ENCODE data around the gene CERS2.

Gene CERS2

DNA sequence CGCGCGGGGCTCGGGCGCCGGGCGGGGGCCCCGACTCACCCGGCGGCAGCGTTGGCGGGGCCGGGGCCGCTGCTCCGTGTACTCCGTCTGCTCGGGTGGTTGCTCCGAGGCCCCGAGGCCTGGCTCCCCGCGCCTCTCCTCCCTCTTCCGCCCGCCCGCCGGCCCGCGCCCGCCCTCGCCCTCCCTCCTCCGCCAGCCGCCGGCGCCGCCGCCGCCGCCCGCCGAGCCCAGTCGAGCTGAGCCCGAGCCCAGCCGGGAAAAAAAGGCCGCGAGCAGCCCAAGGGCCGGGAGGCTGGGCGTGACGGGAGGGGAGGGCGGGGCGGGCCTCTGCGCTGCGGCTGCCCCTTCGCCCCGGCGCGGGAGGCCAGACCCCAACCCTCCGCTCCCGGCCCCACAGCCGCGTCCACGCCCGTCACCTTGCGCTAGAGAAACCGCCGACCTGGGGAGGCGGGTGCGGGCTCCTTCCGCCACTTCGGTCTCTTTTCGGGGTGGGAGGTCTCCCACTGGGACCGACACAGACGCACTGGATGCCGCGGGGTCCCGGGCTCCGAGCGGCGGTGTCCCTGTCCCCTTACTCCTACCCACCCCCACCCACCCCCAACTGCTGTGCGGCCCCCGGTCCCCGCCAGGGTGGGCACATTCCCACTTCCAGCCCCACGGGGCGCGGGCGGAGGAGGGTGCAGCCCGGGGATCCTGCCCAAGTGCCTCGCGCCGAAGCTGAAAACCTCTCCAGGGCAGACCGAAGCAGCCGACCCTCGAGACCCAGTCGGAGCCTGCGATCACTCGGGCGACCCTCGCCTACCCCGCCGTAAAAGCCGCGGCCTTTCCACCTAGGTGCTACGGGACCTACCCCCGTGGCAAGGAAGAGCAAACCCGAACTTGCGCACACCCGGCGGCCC, at the start of gene CERS2:
TSS of gene CERS2 (minus strand) at position 256 of the 899 bp plus-strand sequence. CDS start 5,745 bp downstream, outside the sequence.
- peak; percentile 21 for DNase-seq

- no peak for DNase-seq
Observed at GRCh38 chr1:151013518-151013917, 38.9 kb upstream of the CERS2 start.

- no peak for DNase-seq
Observed at GRCh38 chr1:151012684-151013471, 38.2 kb upstream of the CERS2 start.

GRCh38 chr1:151011154-151011850, 36.7 kb upstream of the CERS2 start:
- no peak for DNase-seq

GRCh38 chr1:151010346-151010726, 35.7 kb upstream of the CERS2 start:
- no peak for DNase-seq

DNA sequence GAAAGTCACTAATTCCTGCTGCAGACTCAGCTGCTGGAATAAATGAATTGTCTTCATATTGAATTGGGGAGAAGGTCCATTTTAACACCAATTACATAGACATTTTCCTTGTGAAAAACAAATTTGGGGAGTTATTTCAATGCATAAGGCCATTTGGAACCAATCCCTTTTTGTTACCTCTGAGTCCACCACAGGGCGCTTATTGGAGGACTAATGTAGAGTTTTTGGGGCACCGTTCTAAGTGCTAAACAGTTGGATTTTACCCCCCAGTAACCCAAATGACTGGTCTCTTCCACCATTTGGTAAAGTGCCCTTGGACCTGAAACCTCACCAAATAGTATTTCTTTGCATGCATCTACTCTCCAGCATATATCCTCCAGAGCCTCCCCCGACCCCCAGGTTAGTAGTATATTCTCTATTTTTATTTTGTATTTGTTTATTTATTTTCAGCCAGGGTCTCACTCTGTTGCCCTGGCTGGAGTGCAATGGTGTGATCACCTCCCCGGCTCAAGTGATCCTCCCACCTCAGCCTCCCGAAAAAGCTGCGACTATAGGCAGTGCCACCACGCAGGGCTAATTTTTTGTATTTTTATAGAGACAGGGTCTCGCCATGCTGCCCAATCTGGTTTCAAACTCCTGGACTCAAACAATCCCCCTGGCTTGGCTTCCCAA, 35.2 kb upstream of the CERS2 start:
- no peak for DNase-seq

- no peak for DNase-seq
Observed at GRCh38 chr1:151009206-151009587, 34.6 kb upstream of the CERS2 start.

DNA sequence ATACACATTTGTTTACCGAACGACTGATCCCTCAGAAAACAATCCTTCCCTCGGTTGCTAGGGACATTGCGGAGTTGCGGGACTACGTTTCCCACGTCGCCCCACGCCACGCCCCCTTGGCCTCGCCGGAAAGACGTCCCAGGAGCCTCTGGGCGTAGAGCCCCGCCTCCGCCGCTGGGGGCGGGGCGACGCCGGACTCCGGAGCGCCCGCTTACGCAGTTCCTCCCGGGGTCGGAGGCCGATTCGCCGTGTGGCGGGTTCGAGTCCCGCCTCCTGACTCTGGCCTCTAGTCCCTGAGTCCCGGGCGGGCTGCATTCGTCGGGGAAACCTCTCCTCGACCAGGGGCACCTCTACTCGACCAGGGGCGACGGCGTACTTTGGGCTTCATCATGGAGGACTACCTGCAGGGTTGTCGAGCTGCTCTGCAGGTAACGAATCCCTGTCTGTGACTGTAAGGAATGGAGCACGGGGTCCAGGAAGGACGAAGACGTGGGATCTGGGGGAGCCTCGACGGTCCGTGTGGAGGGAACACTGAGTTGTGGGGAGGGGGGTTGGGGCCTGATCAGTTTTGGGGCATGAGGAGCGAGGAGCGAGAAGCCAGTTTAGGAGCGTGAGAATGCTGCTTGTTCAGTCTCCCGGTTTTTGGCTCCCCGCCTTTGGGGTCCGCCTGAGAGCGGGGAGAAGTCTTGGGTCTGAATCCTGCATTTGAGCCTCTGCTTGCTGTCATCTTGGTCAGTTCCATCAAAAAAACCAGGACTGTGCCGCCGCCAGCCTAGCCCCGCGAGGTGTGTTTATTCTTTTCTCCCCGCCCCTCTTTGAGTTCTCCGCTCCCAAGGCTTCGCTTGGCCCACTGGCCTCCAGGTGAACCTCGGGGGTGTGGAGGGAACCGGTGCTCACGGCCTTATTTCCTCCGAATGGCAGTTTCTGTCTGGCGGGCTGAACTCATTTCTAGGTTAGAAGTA, 33.9 kb upstream of the CERS2 start, which contains the start of gene PRUNE1:
TSS of gene PRUNE1 (plus strand) at position 206 of the 962 bp plus-strand sequence. CDS start at position 390, 184 bp downstream.
- peak; percentile 89 for DNase-seq

DNA sequence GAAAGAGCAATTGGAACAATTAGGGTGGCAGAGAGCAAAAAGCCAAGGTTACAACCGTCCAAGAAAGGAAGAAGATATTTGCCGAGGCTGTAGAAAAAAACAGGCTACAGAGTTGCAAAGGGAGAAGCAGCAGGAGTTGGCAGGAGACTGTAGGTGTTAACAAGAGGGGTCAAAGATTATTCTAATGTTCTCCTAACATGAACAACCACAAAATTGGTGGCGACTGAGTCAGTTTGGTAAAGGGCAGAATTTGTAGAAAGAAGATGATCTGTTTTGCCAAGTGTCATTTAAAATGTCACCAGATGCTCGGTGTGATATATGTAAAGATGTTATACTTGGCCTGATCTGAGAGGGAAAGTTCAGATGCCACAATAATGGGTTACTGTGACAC, 33.2 kb upstream of the CERS2 start:
- DNase-seq: no peak

DNA sequence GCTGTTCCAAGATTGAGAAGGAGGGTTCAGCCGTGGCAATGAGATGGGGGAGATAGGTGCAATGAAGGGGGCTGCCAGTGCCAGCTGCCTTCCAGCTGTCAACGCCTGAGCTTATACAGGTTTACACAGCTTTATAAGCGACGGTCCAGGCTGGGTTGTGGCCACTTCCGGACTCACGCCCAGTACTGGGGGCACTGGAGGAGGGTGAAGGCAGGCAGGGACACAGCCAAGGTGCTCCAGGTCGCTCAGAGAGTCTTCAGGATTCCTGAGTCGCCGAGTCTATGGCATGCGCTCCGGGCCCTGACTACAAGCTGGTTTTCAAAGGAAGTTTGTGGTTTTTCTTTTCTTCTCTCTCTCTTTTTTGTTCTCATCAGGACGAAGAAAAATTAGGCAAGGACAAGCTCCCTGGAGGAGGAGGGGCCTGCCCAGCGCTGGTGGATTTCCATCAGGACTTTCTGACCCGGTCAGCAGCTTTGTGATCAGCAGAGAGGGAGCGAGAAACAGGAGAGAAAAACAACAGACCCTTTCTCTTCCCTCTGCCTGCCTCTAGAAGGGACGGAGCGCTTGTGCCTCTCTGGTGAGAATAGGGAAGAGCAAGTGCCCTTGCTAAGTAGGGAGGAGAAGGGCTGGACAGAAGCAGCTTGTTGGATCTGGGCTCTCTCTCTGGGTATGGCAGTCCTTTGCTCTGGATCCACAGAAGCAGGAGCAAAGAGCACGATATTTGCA, 31.9 kb upstream of the CERS2 start, which contains the start of gene MINDY1:
TSS of gene MINDY1 (minus strand) at position 576 of the 726 bp plus-strand sequence. CDS start 4,285 bp downstream, outside the sequence.
- peak; percentile 65 for DNase-seq

DNA sequence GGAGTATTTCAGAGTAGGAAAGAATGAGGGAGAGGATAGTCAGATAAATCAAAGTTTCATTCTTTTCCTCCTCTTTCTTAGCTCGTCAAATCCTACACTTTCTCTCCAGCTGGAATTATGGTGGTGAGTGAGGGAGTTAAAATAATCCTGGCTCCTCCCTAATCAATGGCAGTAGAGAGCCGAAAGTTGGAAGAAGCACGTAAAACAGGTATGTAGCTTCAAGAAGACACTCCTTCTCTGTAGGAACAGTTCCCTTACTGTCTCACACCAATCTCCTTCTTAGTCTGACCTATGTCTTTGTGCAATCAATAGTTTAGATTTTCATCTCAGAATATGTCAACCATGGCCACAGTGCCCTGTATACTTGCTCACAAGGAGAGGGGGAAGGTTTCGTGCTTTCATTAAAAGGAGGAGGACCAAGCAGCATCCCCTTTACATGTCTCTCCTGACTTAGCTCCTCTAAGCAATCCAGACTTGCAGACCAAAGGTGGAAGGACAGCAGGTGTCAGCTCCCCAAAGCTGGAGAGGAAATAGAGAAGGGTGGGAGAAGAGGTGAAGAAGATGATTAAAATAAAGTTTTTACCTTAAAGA, 31.2 kb upstream of the CERS2 start:
- DNase-seq: no peak

- DNase-seq: no peak
Observed at GRCh38 chr1:151003180-151003579, 28.5 kb upstream of the CERS2 start.

- no peak for DNase-seq
Observed at GRCh38 chr1:151002611-151003010, 28.0 kb upstream of the CERS2 start.

- no peak for DNase-seq
Observed at GRCh38 chr1:151002051-151002450, 27.4 kb upstream of the CERS2 start.

DNA sequence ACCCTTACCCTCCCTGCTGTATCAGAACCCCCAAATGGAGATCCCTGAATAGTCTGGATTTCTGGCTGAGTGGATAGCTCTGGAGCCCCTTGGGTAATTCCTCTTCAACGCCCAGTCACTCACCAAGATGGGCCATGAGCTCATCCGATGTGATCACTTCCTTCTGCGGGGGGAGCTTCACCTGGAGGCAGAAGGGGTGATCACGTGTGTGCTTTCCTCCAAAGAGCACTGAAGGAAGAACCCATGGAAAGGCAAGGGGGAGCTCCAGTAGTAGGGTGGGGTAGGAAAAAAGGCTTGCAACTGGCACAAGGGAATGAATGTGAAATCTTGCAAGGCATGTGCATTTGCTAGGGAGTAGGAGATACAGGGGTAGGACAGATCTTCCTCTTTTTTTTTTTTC, 27.0 kb upstream of the CERS2 start:
- DNase-seq: no peak

DNA sequence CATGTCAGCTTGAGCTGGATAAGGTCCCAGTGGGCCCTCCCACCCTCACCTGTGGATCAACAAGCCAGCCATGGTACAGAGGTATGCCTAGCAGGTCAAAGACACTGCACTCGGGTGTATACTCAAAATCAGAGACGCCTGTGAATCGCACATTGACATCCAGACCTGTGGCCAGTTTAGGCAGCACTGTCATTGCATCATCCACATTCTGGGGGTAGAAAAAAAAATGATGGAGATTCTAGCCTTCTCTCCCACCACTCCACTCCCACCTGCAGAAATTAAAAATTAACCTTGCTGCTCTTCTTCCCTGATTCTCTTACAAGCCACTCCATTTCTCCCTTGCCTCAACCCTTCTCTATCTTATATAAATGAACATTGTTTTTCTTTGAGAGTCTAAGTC, 25.8 kb upstream of the CERS2 start:
- no peak for DNase-seq

- DNase-seq: no peak
Observed at GRCh38 chr1:150999926-151000325, 25.3 kb upstream of the CERS2 start.

DNA sequence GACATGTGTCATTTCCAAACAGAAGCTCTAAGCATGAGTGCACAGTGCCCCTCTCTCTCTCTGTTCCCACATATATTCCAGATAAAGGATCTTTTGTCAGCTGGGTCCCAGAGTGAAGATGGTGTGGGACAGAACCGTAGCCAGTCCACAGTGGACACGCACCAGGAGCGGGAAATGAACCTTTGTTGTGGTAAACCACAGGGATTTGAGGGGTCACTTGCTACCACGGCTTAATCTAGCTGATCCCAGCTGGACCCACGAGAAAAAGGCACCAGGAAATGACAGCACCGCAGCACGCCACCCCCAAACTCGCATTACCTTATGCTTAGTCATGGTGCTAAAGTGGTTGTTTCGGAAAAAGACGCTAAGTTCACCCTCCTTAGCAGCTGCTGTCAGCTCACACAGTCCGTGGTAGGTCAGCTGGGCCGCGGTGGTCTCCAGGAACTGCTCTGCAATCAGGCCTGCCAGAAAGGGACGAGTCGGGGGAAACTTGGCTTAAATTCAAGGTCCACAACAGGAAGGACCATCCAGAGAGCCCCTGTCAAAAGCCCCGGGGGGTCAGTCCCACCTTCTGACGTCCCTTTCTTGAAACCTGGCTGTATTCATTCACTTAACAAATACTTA, 24.5 kb upstream of the CERS2 start:
- DNase-seq: no peak

GRCh38 chr1:150997949-150998348, 23.3 kb upstream of the CERS2 start:
- DNase-seq: no peak
